Activated CD8-positive, alpha-beta T cell treated with anti-CD3 and anti-CD28 coated beads for 36 hours (primary cell): ENCODE data around the gene PSMB3. TPM values are rescaled to one million over a fixed set of nuclear protein-coding genes. Genes with fewer than 3 reads are reported as not detected.
A peak's percentile ranks its signal among the peaks of the same experiment; 100 is the strongest.

Source experiments
- ATAC-seq: fragments of 200-7000 bp; cut with Tn5 transposase; one replicate; pipeline ENCODE4 v1.10.0; 2021; ENCODE audit warnings: mild to moderate bottlenecking, moderate library complexity
- CTCF ChIA-PET: fragments of 350-600 bp; sonication (Branson Sonifier 250); formaldehyde crosslinking; loops from one replicate; lab custom pipeline; 2021; ENCODE audit warnings: antibody characterized with exemption; lab: Charles Lee
- POLR2A ChIA-PET: fragments of 350-600 bp; sonication (Branson Sonifier 250); formaldehyde crosslinking; loops from one replicate; lab custom pipeline; 2021; ENCODE audit warnings: antibody characterized with exemption; lab: Charles Lee
- DNase-seq: peaks from one replicate; pipeline ENCODE4 v3.0.0-alpha.2; 2020
- H3K27ac Mint-ChIP-seq: one replicate; pipeline ENCODE4 v1.8.0; 2021; ENCODE audit warnings: mild to moderate bottlenecking, mixed read lengths
- H3K27me3 Mint-ChIP-seq: one replicate; pipeline ENCODE4 v1.8.0; 2021; ENCODE audit warnings: mixed read lengths
- H3K36me3 Mint-ChIP-seq: one replicate; pipeline ENCODE4 v1.8.0; 2021; ENCODE audit warnings: low read depth, mixed read lengths
- H3K4me1 Mint-ChIP-seq: one replicate; pipeline ENCODE4 v1.8.0; 2021; ENCODE audit warnings: low read depth, mixed read lengths
- H3K4me3 Mint-ChIP-seq: one replicate; pipeline ENCODE4 v1.8.0; 2021; ENCODE audit warnings: mild to moderate bottlenecking, moderate library complexity, mixed read lengths
- H3K9me3 Mint-ChIP-seq: one replicate; pipeline ENCODE4 v1.8.0; 2021; ENCODE audit warnings: mixed read lengths
- intact Hi-C: fragments of 100-400 bp; cut with micrococcal nuclease; formaldehyde crosslinking; loops from one replicate; pipeline ENCODE4 v1.10.0; 2022
- total RNA-seq, 2 experiments: library from RNA; stranded (reverse); gene quantifications; one replicate each; pipeline ENCODE4 v1.2.3, GENCODE V29; 2021
- TF ChIP-seq, protein P1 (sequence below): fragments of 200-600 bp; IDR thresholded peaks from one replicate; pipeline ENCODE4 v1.8.0; 2022; ENCODE audit warnings: antibody characterized with exemption, mild to moderate bottlenecking

Gene PSMB3
- total RNA-seq, 2 experiments from 2014 or later: 275 to 279 TPM

- ChIA-PET CTCF (interaction anchor here (1.0 to 3.6 kb wide), 7 partner anchors 13 to 153 kb away, joined by 3 to 31 read pairs (median 4); no protein-coding TSS in a partner anchor), POLR2A (interaction anchor here (0.7 to 18.4 kb wide), 5 partner anchors 9 to 152 kb away, joined by 3 to 390 read pairs (median 5); partner anchors contain the start of gene EPOP)
- H3K27me3 Mint-ChIP-seq: no peaks in the 10 kb centered on the region
- intact Hi-C loops: loop anchor here (5.0 kb wide), 1 partner anchor 34 kb away; no protein-coding TSS in a partner anchor
- H3K4me3 Mint-ChIP-seq: peak overlapping the region; percentile 33
- TF ChIP-seq, protein P1, sequence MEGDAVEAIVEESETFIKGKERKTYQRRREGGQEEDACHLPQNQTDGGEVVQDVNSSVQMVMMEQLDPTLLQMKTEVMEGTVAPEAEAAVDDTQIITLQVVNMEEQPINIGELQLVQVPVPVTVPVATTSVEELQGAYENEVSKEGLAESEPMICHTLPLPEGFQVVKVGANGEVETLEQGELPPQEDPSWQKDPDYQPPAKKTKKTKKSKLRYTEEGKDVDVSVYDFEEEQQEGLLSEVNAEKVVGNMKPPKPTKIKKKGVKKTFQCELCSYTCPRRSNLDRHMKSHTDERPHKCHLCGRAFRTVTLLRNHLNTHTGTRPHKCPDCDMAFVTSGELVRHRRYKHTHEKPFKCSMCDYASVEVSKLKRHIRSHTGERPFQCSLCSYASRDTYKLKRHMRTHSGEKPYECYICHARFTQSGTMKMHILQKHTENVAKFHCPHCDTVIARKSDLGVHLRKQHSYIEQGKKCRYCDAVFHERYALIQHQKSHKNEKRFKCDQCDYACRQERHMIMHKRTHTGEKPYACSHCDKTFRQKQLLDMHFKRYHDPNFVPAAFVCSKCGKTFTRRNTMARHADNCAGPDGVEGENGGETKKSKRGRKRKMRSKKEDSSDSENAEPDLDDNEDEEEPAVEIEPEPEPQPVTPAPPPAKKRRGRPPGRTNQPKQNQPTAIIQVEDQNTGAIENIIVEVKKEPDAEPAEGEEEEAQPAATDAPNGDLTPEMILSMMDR: no peak
- H3K36me3 Mint-ChIP-seq: peaks cover 78% of the 10 kb centered on the region
- no peaks in the 10 kb centered on the region for H3K9me3 Mint-ChIP-seq
- peak overlapping the region; percentile 49 for H3K27ac Mint-ChIP-seq
- ATAC-seq (no peak), DNase-seq (no peak)
- peaks cover 74% of the 10 kb centered on the region for H3K4me1 Mint-ChIP-seq
Observed at GRCh38 chr17:38710985-38711384, 41.6 kb upstream of the PSMB3 start.

DNA sequence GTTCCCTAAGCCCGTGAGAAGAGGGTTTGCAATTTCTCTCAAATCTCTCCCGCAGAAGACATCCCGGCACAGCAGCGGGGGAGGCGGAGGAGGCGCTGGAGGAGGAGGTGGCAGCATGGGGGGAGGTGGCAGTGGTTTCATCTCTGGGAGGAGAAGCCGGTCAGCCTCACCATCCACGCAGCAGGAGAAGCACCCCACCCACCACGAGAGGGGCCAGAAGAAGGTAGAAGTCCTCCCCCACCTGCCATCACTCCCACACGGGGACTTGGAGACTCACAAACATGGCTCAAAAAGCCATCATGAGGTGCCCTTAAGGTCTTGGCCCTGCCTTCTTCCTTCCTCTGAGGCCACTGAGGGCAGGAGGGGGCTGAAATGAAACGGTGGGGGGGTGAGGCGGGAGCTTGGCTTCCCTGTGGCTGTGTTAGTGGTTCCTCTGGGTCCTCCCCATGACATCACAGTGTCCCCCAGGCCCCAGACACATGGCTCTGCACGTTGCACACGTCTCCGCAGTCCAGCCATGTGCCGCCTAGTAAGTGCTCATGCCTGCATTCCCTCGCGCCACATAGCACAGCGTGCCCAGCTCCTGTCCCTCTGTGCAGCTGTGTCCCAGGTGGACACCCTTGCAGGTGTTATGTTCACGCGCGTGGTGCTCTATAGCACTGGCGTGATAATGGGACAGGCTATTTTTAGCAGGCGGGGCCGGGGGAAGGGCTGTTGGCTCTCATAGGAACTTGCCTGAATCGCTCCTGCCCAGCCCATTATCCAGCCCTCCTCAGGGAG, 40.6 kb upstream of the PSMB3 start:
- ChIA-PET CTCF (no interaction called here), POLR2A (interaction anchor here (4.1 to 18.4 kb wide), 2 partner anchors 10 kb away, joined by 18 to 390 read pairs; no protein-coding TSS in a partner anchor)
- peak overlapping the region; percentile 28 for H3K4me3 Mint-ChIP-seq
- DNase-seq: peak; percentile 56
- peak overlapping the region; percentile 80 for H3K27ac Mint-ChIP-seq
- peak; percentile 48 for ATAC-seq
- H3K4me1 Mint-ChIP-seq: peaks cover 76% of the 10 kb centered on the region
- intact Hi-C loops: loop anchor here (5.0 kb wide), 1 partner anchor 35 kb away; no protein-coding TSS in a partner anchor
- no peaks in the 10 kb centered on the region for H3K9me3 Mint-ChIP-seq
- H3K36me3 Mint-ChIP-seq: peaks cover 74% of the 10 kb centered on the region
- TF ChIP-seq, protein P1: no peak
- no peaks in the 10 kb centered on the region for H3K27me3 Mint-ChIP-seq

GRCh38 chr17:38712593-38712992, 39.9 kb upstream of the PSMB3 start:
- intact Hi-C loops: loop anchor here (5.0 kb wide), 1 partner anchor 35 kb away; no protein-coding TSS in a partner anchor
- peaks cover 70% of the 10 kb centered on the region for H3K36me3 Mint-ChIP-seq
- no peak for ATAC-seq
- CTCF ChIA-PET: interaction anchor here (0.8 kb wide), 1 partner anchor 11 kb away, joined by 3 read pairs; no protein-coding TSS in a partner anchor
- no peak overlapping the region for H3K4me3 Mint-ChIP-seq
- peak overlapping the region; percentile 80 for H3K27ac Mint-ChIP-seq
- POLR2A ChIA-PET: interaction anchor here (1.2 to 18.4 kb wide), 4 partner anchors 8 to 33 kb away, joined by 3 to 390 read pairs (median 10); partner anchors contain the start of gene MLLT6
- peaks cover 70% of the 10 kb centered on the region for H3K4me1 Mint-ChIP-seq
- H3K9me3 Mint-ChIP-seq: no peaks in the 10 kb centered on the region
- TF ChIP-seq, protein P1: no peak
- H3K27me3 Mint-ChIP-seq: no peaks in the 10 kb centered on the region
- no peak for DNase-seq

DNA sequence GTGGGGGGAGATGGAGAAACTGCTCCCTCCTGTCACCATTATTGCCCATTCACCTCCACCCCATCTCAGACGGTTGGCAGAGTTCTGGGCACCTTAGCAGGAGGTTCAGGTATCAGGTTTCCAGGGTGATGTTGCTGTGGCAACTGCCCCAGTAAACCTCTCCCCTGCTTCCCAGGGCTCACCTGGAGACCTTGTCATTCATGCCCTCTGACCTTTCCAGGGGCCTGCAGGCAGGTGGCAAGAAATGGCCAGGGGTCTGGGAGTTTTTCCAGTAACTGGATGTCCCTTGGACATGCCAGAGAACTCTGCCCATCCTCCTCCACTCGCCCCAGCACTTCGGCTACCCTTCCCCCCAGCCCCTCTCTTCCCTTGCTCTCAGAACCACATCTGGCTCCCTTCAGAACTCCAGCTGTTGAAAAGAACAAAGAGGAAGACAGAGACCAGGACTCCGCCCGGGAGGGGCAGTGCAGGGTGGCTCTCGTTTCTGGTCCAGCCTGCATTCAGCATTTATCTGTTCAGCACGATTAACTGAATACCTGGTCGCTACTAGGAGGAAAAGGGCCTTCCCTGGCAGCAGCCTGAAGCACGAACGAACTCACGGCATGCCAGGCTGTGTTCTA, 39.0 kb upstream of the PSMB3 start:
- H3K27ac Mint-ChIP-seq: peak overlapping the region; percentile 76
- TF ChIP-seq, protein P1: no peak
- H3K27me3 Mint-ChIP-seq: no peaks in the 10 kb centered on the region
- ChIA-PET CTCF (interaction anchor here (0.8 kb wide), 1 partner anchor 10 kb away, joined by 3 read pairs; no protein-coding TSS in a partner anchor), POLR2A (interaction anchor here (1.2 to 18.4 kb wide), 4 partner anchors 8 to 34 kb away, joined by 3 to 390 read pairs (median 10); partner anchors contain the start of gene MLLT6)
- no peak overlapping the region for H3K4me3 Mint-ChIP-seq
- no peaks in the 10 kb centered on the region for H3K9me3 Mint-ChIP-seq
- peaks cover 62% of the 10 kb centered on the region for H3K4me1 Mint-ChIP-seq
- DNase-seq (no peak), ATAC-seq (no peak)
- peaks cover 69% of the 10 kb centered on the region for H3K36me3 Mint-ChIP-seq
- intact Hi-C loops: loop anchor here (5.0 kb wide), 1 partner anchor 36 kb away; no protein-coding TSS in a partner anchor
